ENCODE results near the gene TOP2A.

Gene TOP2A, protein sequence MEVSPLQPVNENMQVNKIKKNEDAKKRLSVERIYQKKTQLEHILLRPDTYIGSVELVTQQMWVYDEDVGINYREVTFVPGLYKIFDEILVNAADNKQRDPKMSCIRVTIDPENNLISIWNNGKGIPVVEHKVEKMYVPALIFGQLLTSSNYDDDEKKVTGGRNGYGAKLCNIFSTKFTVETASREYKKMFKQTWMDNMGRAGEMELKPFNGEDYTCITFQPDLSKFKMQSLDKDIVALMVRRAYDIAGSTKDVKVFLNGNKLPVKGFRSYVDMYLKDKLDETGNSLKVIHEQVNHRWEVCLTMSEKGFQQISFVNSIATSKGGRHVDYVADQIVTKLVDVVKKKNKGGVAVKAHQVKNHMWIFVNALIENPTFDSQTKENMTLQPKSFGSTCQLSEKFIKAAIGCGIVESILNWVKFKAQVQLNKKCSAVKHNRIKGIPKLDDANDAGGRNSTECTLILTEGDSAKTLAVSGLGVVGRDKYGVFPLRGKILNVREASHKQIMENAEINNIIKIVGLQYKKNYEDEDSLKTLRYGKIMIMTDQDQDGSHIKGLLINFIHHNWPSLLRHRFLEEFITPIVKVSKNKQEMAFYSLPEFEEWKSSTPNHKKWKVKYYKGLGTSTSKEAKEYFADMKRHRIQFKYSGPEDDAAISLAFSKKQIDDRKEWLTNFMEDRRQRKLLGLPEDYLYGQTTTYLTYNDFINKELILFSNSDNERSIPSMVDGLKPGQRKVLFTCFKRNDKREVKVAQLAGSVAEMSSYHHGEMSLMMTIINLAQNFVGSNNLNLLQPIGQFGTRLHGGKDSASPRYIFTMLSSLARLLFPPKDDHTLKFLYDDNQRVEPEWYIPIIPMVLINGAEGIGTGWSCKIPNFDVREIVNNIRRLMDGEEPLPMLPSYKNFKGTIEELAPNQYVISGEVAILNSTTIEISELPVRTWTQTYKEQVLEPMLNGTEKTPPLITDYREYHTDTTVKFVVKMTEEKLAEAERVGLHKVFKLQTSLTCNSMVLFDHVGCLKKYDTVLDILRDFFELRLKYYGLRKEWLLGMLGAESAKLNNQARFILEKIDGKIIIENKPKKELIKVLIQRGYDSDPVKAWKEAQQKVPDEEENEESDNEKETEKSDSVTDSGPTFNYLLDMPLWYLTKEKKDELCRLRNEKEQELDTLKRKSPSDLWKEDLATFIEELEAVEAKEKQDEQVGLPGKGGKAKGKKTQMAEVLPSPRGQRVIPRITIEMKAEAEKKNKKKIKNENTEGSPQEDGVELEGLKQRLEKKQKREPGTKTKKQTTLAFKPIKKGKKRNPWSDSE (N-terminal part only)

DNA sequence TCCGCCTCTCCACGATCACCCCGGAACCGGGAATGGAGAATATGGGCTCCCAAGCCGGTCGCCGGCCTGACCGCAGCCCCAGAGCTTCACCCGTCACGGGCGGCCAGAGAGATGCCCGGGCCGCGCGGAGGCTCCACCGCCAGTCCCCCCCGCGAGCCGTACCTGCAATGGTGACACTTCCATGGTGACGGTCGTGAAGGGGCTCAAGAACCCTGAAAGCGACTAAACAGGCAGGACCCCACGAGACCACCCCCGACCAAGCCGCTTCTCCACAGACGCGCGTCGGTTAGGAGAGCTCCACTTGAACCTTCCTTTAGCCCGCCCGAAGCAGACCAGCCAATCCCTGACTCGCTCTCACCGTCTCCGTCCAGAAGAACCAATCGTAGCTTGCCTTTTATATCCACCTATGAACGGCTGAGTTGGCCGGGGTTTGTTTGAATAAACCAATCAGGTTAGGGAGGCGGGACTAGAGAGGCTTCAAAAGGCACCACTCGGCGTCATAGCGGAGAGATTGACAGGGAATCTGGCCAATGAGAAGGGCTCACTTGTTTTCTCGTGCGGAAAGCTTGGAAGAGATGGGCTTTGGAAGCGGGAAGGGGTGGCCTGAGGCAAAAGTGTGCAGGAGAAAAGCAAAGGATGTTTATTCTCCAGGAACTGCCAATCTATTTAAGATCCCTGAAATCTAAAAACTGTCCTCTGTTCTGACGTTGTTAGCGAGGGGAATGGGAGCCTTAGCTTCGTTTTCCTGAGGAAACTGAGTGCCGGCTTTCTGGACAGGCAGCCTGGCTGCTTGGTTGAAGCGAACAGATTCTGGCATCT is at the start of gene TOP2A:
TSS of gene TOP2A (minus strand) at position 288 of the 819 bp plus-strand sequence. CDS start at position 183, 105 bp downstream.
- peak; percentile 100 for DNase-seq

DNA sequence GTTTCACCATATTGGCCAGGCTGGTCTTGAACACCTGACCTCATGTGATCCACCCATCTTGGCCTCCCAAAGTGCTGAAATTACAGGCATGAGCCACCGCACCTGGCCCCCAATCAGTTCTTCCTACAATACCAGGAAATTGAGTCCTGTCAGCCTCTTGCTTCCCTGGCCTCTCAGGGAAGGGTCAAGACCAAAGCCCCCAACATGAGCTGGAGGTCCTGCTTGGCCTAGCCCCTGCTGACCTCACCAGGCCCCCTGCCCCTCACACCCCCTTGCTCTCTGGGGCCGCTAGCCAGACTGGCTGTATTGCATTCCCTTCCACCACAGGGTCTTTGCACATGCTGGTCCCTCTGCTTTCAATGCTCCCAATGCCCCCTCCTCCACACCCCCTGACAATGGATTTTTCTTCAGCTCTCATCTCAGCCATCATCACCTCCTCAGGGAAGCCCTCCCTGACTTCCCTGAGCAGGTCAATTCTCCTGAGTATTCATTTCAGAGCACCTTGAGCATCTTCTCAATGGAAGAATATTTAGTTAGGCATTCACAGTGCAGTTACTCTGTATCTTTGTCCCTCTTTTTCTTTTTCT is 49.7 kb upstream of the TOP2A start:
- no peak for DNase-seq

DNA sequence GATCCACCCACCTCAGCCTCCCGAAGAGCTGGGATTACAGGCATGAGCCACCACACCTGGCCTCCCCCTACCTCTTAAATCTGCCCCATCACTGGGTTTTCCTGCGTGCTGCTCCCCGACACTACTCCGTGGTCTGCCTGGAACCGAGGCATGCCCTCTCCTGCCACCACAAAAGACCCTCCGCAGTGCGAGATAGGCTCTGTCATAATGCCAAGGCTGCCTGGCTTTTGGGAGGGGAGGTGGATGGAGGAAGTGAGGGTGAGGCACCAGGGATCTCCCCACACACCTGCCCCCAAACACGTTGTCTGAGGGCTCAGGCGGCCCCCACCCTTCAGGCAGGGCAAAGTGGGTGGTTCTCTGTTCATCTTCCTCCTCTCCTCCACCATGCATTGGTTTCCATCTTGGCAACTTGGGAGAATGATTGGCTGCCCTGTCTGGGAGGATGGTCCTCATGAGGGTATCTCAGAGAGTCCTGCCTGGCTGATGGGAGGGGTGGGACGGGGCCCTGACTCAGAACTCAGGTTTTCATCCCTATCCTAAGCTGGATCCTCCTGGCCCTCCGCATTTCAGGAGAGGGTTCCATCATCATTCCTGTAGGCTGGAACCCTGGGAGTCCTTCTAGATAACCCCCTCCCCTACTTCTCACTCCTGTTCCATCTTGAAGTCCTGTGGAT is 48.7 kb upstream of the TOP2A start:
- DNase-seq, result no peak

DNA sequence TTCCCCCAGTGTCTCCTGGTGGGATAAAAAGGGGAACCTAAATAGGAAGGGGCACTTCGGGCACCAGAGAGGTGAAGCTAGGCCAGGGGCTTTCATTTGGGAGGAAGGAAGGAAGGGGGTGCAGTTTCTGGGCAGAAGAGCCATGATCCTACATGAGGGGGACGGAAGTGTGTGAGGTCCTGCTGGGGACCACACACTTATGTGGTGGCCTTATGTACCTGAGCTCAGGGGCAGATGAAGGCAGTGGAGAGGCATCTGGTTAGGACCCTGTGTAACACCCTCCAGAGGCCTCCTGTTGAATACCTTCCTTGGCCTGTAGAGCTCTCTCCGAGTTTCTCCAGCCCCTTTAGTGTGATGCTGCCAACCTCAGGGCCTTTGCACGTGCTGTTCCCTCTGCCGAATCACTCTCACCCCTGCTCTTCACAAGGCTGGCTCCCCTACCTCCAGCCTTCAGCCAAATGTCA is 46.7 kb upstream of the TOP2A start:
- no peak for DNase-seq

DNA sequence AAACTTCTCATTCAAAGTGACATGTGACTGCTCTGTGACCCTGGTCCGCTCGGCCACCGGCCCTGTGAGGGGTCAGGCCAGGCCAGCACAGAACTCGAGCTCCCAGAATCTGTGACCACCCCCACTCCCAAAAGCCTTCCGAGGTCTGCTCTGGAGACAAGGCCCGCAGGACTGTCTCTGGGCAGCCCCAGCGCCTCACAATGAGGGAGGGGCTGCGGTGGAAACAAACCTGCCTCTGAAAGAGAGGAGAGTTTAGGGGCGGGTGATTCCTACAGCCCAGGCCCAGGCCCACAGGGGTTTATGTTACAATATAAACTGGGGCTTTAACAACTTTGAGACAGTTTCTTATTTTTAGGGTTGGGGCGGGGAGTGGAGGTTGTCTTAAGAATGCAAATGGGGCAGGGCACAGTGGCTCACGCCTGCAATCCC is 45.4 kb upstream of the TOP2A start:
- DNase-seq, result no peak

DNA sequence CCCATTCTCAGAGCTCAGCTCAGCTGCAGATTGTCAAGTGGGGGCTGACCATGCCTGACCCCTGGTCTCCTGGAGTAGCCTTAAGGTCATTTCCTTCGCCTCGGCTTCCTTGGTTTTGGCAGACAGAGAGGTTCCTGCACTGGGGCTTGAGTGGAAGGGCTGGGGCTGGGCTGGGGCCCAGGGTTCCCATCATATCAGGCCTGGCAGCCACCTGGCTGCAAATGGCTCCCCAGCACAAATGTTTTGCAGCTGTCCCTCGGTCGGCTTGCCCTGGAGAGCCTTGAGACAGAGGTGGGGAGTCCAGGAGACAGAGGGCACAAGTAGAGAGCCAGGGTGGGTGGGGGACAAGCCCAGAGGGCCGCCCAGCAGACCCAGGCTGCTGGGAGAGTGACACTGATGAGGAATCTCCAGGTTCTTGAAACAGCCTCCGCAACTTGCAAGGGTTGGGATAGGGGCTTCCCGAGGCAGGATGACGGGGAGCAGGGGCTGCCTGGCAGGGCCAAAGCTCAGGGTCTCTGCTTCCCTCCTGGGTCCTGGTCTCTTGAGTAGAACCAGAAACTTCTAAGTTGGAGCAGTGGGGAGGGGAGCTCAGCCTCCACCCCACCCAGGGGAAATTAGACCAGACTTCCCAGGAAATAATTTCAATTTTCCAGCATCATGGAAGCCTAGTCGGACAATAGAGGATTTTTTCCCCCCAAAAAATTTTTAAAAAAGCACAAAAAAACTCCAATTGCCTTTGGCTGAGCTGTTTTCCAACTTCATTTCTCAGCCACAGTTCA is 44.8 kb upstream of the TOP2A start:
- no peak for DNase-seq

DNA sequence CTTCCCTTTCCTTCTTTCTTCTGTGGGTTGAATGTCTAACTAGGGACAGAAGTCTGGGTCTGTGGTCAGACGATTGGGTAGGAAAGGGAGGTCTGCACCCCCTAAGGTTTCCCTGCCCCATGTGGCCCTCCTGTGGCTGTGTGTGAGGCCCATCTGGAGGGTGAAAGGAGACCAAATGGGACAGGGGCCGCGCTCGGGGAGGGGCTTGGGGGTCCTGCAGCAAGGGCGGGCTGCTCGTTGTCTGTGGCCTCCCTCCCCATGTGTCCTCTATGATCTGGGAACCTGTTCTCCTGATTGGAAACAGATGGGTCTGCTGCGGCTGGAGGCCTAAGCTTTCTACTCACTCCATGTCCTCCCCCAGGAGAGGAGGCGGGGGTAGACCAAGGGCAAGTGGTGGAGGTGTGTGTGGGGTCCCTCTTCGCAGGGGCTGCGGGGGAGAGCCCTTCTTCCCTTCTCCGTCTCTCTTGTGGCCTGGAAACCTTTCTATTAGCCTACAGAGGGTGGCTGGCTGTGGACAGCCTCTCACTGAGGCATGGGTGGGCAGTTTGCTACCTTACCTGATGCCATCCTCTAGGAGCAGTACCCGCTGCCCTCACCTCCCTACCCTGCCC is 44.1 kb upstream of the TOP2A start:
- DNase-seq, result no peak

DNA sequence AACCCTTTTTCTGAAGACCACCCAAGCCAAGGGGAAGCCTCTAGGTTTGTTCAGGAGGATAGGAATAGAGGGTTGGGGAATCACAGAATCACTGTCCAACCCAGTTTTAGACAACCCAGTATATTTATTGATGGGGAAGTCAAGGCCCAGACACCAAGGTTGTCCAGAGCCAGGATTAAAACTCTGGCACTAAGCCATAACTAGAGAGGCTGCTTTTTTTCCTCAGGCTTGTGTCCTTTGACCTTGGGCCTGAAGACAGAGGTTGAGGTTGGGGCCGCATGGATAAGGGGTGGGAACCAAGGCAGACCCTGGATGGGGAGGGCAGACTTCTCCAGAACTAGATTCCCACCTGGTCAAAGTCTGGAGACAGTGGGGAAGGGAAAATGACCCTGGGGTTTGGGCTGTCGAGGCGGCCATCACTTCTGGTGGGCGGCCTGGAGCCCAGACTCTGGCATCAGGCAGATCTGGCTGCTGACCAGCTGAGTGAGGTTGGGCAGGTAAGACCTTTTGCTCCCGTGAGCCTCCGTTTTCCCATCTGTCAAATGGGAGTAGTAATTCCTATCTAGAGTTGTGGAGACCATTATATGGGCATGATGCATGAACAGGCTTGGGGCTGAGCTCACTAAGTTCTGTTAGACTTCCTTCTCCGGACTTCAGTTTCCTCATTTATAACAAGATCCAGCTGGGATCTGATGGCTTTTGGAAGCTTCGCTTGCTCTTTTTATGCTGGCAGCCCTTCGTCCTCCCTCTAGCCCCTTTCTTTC is 43.5 kb upstream of the TOP2A start:
- no peak for DNase-seq

DNA sequence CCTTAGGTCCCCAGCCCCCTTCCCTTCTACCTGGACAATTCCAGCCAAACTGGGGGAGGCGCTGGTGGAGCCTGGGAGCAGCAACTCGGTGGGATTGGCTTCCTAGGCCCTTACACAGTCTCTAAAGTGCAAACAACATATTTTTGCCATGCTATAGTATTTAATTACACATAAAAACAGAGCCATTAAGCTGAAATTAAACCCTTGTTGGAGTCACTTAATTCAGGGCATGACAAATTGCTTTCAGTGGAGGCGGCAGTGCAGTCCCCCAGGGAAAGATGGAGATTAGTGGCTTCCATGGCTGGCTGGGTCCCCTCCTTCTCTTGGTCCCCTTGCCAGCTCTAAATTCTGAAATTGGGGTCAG is 42.9 kb upstream of the TOP2A start:
- DNase-seq, result no peak

DNA sequence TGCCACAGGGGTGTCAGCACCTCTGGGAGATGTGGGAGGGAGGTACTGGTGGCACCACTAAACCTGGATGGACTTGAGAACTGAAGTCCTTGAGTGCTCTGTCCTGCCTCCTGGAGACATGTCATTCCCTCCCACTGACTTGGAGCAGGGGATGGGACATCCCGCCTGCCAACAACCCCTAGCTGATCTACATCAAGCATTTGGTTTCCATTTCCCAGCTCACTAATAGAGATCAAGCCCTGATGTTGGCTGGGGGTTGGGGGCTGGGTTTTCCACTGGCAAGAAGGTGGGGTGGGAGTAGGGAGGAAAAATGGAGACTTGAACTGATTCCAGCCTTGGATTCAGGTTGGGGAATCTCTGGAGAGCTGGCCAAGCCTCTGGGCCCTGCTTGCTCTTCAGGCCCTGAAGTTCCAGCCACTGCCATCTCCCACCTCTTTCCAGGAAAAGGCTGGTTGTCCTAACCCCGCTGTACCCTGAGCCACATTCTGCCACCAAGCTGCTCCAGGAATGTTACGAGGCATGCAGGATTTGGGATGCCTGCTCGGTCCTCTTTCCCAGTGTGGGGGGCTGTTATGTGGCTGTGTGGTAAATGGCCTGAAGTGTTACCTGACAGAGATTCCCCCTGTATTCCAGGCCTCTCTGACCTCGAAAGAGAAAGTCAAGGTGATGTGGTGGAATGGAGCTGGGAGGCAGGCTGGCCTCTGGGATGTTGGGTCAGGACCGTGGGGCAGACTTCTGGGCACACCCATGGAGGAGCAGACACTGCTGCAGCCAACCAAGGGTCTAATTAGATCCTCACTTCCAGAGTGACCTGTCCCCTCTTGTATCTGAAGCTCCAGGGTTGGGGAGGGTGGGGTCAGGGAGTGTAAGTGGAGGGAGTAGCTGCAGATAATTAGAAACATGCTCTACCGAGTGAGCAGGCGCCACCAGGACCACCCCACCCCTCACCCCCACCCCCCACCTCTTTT is 42.2 kb upstream of the TOP2A start:
- DNase-seq, result no peak

DNA sequence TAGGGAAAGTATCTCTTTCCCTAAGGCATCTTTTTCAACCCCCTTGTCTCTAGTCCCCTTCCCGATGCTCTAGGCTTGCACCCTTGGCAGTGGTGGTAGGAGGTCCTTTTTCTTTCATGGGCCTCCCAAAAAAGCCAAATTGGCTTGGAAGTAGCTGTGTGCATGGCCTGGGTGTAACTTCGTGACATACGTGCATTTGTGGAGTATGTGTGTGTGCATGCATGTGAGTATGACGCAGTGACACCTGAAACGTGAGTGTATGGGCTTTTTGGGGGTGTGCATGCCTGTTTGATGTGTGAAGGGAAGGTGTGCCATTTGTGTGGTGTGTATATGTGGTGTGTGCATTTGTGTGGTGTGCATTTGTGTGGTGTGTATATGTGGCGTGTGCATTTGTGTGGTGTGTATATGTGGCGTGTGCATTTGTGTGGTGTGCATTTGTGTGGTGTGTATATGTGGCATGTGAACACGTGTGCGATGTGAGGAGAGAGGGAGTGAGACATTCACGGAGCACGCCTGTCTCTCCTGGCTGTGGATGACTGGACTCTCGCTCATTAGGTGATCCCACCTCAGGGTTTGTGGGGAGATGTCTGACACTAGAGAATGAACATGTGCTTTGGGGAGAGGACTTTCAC is 41.3 kb upstream of the TOP2A start:
- DNase-seq, result no peak

DNA sequence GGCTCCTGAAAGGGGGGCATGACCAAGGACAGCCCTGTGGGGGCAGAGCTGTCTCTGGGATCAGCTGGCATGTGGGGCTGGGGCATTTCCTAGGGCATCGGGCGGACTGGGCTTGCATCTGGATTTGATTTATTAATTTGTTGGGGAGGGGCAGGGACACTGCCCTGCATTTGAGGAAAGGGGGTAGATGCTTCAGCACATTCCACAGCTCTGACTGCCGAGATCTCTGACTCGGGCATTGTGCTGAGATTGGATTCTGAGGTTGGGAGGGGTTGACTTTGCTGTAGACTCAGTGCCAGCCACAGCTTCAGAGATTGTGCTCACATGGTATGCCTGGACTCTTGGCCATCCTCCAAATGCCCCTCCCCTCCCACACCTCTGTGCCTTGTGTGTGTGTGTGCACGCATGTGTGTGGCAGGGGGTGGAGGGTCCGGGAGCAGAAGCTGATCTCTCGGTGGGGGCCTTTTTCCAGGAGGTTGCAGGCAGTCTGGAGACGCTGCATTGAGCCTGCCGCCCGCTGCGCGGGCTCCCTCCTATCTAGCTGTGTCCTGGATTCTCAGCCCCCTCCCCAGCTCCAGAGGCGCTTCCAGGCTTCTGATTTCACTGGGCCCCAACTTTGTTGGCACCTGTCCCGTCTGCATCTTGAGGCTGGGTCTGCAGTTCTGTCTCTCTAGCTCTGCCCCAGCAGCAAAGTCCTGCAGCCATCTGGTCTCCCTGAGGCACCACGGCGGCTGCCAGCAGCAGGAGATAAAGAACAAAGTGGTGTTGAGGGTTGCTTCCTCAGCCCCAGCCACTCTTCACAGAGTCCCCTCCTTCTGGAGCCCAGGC is 40.5 kb upstream of the TOP2A start:
- peak; percentile 94 for DNase-seq

DNA sequence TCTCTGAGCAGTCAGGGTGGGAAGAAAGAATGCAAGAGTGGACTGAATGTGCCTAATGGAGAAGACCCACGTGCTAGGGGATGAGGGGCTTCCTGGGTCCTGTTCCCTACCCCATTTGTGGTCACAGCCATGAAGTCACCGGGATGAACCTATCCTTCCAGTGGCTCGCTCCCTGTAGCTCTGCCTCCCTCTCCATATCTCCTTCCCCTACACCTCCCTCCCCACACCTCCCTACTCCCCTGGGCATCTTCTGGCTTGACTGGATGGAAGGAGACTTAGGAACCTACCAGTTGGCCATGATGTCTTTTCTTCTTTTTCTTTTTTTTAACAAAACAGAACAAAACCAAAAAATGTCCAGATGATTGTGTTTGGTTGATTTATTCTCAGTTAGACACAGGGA is 39.7 kb upstream of the TOP2A start:
- no peak for DNase-seq

DNA sequence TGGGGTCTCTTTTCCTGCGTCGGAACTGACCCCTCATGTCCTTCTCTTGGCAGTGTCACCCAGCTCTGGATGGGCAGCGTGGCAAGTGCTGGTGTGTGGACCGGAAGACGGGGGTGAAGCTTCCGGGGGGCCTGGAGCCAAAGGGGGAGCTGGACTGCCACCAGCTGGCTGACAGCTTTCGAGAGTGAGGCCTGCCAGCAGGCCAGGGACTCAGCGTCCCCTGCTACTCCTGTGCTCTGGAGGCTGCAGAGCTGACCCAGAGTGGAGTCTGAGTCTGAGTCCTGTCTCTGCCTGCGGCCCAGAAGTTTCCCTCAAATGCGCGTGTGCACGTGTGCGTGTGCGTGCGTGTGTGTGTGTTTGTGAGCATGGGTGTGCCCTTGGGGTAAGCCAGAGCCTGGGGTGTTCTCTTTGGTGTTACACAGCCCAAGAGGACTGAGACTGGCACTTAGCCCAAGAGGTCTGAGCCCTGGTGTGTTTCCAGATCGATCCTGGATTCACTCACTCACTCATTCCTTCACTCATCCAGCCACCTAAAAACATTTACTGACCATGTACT is 38.8 kb upstream of the TOP2A start:
- DNase-seq, result no peak

DNA sequence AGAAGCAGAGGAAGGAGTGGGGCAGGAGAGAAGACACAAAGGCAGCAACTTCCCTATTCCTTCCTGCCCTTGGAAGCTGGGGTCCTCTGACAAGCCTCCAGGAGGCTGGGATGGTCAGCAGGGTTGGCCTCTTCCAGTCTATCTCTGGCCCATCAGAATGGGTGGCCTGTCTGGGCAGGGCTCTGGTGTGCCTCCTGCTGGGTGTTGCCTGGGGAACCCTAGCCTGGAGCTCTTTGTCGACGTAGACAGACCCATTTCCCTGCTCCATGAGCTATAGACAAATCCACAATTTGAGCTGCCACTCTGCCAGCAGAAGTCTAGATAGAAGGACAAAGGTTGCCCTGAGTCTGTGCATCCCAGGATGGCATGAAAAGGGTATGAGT is 36.9 kb upstream of the TOP2A start:
- no peak for DNase-seq

All from EL (cell line).